Natural killer cell (primary cell): ENCODE measurements around the gene CNRIP1. TPM values are rescaled to one million over a fixed set of nuclear protein-coding genes. Genes with fewer than 3 reads are reported as not detected.

ENCODE experiments used
- ATAC-seq, 3 donors: fragments of 150-1000 bp in 2 of 3; fragments of 200-7000 bp in 1 of 3; cut with Tn5 transposase; 1 replicate in 1 of 3; 2 replicates in 2 of 3; pipeline ENCODE4 v1.10.0; 2021; ENCODE audit warnings: mild to moderate bottlenecking in 2 of 3, moderate library complexity in 2 of 3
- DNase-seq, 2 donors: peaks; one replicate each; pipeline versions ENCODE4 v3.0.0 to v3.0.0-alpha.2; 2013 to 2021; ENCODE audit warnings: mixed read lengths in 1 of 2
- H3K27ac ChIP-seq: one replicate; pipeline ENCODE4 v1.5.1; 2013; ENCODE audit warnings: mild to moderate bottlenecking, low read length
- H3K27me3 ChIP-seq: one replicate; pipeline ENCODE4 v1.6.1; 2013; ENCODE audit warnings: low read length; ENCODE audit not compliant: control insufficient read depth, insufficient read depth
- H3K36me3 ChIP-seq: one replicate; pipeline ENCODE4 v1.6.1; 2013; ENCODE audit warnings: low read length; ENCODE audit not compliant: control insufficient read depth, insufficient read depth
- H3K4me1 ChIP-seq: one replicate; pipeline ENCODE4 v1.6.1; 2013; ENCODE audit warnings: low read length; ENCODE audit not compliant: control insufficient read depth, insufficient read depth
- H3K4me3 ChIP-seq: one replicate; pipeline ENCODE4 v1.5.1; 2013; ENCODE audit warnings: low read length
- H3K9me3 ChIP-seq: one replicate; pipeline ENCODE4 v1.6.1; 2013; ENCODE audit warnings: low read length; ENCODE audit not compliant: control insufficient read depth, insufficient read depth
- H3K27ac Mint-ChIP-seq, 2 donors: one replicate each; pipeline ENCODE4 v1.8.0; 2022; ENCODE audit warnings: mild to moderate bottlenecking in 2 of 2, mixed read lengths in 2 of 2, moderate library complexity in 1 of 2
- H3K27me3 Mint-ChIP-seq, 2 donors: one replicate each; pipeline ENCODE4 v1.8.0; 2022; ENCODE audit warnings: low read depth in 2 of 2, mixed read lengths in 2 of 2
- H3K36me3 Mint-ChIP-seq: one replicate; pipeline ENCODE4 v1.8.0; 2022; ENCODE audit warnings: mixed read lengths
- H3K4me1 Mint-ChIP-seq, 2 donors: one replicate each; pipeline ENCODE4 v1.8.0; 2022; ENCODE audit warnings: mixed read lengths in 2 of 2
- H3K4me3 Mint-ChIP-seq: one replicate; pipeline ENCODE4 v1.8.0; 2022; ENCODE audit warnings: mild to moderate bottlenecking, moderate library complexity, mixed read lengths
- H3K9me3 Mint-ChIP-seq, 2 donors: one replicate each; pipeline ENCODE4 v1.8.0; 2022; ENCODE audit warnings: mixed read lengths in 2 of 2
- WGBS: methylation state at CpG from one replicate; pipeline ENCODE4 v1.1.7; 2013; ENCODE audit warnings: missing lambda C conversion rate; ENCODE audit not compliant: insufficient coverage; 5-methylcytosine and 5-hydroxymethylcytosine counted together
- intact Hi-C: fragments of 100-400 bp; cut with micrococcal nuclease; formaldehyde crosslinking; loops from one replicate; pipeline ENCODE4 v1.14.2; 2022
- total RNA-seq, 4 donors: library from RNA; stranded (reverse); fragments of 120-200 nt in 1 of 4; gene quantifications; one replicate each; pipeline versions ENCODE4 v1.2.3 to v1.2.4, GENCODE V29; 2013 to 2022
- TF ChIP-seq, protein P1 (sequence below): fragments of 200-600 bp; IDR thresholded peaks from one replicate; pipeline ENCODE4 v1.8.0; 2022; ENCODE audit warnings: antibody characterized with exemption

CNRIP1 gene, protein sequence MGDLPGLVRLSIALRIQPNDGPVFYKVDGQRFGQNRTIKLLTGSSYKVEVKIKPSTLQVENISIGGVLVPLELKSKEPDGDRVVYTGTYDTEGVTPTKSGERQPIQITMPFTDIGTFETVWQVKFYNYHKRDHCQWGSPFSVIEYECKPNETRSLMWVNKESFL
- total RNA-seq, result under 1 TPM in 2 of 3 donors, not detected in 1; 0.39 to 0.98 TPM
- total RNA-seq (2013), result not detected

DNA sequence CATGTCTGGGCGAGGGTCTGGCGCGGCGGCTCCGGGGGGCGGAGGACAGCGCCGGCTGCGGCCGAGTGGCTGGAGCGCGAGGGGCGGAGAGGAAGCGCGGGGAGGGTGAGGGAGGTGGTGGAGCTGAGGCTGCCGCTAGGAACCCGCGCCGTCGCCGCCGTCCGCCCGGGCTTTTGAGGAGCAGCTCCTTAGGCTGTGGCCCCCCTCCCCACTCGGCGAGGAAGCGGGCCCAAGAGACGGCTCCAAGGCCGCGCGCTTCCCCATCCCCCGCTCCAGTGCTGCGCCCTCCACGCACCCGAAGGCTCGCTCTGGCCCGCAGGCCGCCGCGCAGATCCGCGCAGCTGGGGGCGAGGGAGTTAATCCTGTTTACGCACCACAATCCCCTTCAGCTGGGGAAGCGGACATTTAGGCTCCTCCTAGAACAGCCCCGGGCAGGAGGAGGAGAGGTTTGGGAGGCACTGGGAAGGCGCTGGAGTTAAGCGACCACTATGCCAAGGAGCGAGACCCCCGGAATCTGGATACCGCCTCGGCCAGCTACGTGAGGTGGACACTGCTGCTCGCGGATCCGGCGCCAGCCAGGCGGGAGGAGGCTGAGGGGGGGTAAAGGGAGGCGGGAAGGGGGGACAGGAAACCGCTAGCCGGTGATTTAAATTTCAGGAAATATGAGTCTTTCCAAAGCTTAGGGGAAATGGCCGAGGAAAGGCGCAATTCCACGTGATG is at the start of gene CNRIP1:
Gene CNRIP1 (minus strand): TSS at position 552 of the 720 bp plus-strand sequence. CDS start 549 bp downstream, at position 3.
- Mint-ChIP-seq H3K36me3 (no peaks in the 10 kb centered on the region), H3K27me3 (peaks cover 31 to 35% of the 10 kb centered on the region in 2 donors), H3K4me1 (peaks cover 6 to 21% of the 10 kb centered on the region in 2 donors), H3K4me3 (peak within 1 kb of the TSS; percentile 87), H3K27ac (peak within 1 kb of the TSS in 1 of 2 donors; percentile 40), H3K9me3 (no peaks in the 10 kb centered on the region)
- H3K4me3 ChIP-seq, result peak within 1 kb of the TSS; percentile 17
- no peaks in the 10 kb centered on the region for H3K9me3 ChIP-seq
- H3K4me1 ChIP-seq, result peaks cover 18% of the 10 kb centered on the region
- peak; percentile 61 to 74 (median 74) for ATAC-seq
- peak; percentile 10 to 17 for DNase-seq
- no peak within 1 kb of the TSS for H3K27ac ChIP-seq
- peaks cover 23% of the 10 kb centered on the region for H3K27me3 ChIP-seq
- TF ChIP-seq, protein P1, sequence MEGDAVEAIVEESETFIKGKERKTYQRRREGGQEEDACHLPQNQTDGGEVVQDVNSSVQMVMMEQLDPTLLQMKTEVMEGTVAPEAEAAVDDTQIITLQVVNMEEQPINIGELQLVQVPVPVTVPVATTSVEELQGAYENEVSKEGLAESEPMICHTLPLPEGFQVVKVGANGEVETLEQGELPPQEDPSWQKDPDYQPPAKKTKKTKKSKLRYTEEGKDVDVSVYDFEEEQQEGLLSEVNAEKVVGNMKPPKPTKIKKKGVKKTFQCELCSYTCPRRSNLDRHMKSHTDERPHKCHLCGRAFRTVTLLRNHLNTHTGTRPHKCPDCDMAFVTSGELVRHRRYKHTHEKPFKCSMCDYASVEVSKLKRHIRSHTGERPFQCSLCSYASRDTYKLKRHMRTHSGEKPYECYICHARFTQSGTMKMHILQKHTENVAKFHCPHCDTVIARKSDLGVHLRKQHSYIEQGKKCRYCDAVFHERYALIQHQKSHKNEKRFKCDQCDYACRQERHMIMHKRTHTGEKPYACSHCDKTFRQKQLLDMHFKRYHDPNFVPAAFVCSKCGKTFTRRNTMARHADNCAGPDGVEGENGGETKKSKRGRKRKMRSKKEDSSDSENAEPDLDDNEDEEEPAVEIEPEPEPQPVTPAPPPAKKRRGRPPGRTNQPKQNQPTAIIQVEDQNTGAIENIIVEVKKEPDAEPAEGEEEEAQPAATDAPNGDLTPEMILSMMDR, result no peak
- intact Hi-C loops, result no loop called here
- WGBS, result under 1% methylated on average over 63 of the region's 64 CpGs
- H3K36me3 ChIP-seq, result no peaks in the 10 kb centered on the region

DNA sequence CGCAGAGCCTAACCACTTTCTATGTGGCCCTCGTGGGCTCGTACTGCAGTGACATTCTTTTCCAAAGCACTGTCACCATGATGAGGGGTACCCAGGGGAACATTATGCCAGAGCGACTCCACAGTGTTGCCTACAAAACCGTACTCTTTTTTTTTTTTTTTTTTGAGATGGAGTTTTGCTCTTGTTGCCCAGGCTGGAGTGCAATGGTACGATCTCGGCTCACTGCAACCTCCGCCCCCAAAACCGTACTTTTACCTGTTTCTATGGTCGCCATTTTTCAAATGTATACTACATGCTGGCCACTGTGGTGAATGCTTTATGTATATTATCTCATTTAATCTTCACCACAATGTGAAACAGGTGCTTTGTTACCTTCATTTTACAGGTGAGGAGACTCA is 49.6 kb upstream of the CNRIP1 start:
- H3K27ac ChIP-seq, result peak overlapping the region; percentile 58
- TF ChIP-seq, protein P1, result no peak
- no peaks in the 10 kb centered on the region for H3K27me3 Mint-ChIP-seq
- intact Hi-C loops, result loop anchor here (5.0 to 10.0 kb wide), 3 partner anchors 117 to 398 kb away; partner anchors contain the start of gene PPP3R1
- H3K9me3 Mint-ChIP-seq, result no peaks in the 10 kb centered on the region
- H3K9me3 ChIP-seq, result no peaks in the 10 kb centered on the region
- H3K4me1 ChIP-seq, result peaks cover 47% of the 10 kb centered on the region
- peak overlapping the region; percentile 80 for H3K4me3 ChIP-seq
- H3K36me3 Mint-ChIP-seq, result peaks cover 26% of the 10 kb centered on the region
- no peak for DNase-seq
- 53% methylated on average over 4 of the region's 10 CpGs for WGBS
- ATAC-seq, result no peak
- H3K4me1 Mint-ChIP-seq, result peaks cover 89 to 90% of the 10 kb centered on the region in 2 donors
- peak overlapping the region; percentile 94 for H3K4me3 Mint-ChIP-seq
- no peaks in the 10 kb centered on the region for H3K27me3 ChIP-seq
- peak overlapping the region; percentile 95 to 97 for H3K27ac Mint-ChIP-seq
- H3K36me3 ChIP-seq, result peaks cover 38% of the 10 kb centered on the region

DNA sequence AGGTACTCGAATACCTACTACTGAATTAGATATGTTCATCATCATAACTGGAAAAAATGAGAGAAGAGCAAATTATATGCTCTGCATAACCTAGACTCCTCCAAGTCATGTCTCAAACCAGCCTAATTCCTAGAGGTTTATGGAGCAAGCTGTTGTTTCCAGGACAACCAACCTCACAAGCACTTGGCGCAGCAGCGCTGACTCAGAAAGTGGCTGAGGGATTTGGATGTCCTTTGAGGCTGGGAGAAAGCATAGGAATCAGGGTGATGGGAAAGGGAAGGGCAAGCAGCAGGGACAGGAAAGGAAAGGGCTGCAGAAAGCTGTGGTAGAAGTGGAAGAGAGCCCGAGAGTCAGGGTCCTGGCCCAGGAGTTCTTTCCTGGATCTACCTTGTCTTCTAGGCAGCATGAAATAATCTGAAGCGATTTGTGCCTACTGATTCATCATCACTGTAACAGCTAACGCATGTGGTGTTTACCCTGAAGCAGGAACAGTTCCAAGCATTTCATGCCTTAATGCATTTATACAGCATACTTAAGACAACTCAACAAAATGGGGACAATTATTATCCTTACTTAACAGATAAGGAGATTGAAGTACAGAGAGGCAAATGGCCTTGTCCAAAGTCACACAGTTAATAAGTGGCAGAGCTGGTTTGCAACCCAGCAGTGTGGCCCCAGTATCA is 49.0 kb upstream of the CNRIP1 start:
- Histone ChIP-seq H3K36me3 (peaks cover 35% of the 10 kb centered on the region), H3K27ac (peak overlapping the region; percentile 58), H3K27me3 (no peaks in the 10 kb centered on the region), H3K9me3 (no peaks in the 10 kb centered on the region), H3K4me1 (peaks cover 53% of the 10 kb centered on the region), H3K4me3 (peak overlapping the region; percentile 80)
- H3K4me1 Mint-ChIP-seq, result peaks cover 89 to 90% of the 10 kb centered on the region in 2 donors
- ATAC-seq (peak in 1 of 3 donors; percentile 16), DNase-seq (no peak)
- TF ChIP-seq, protein P1, result no peak
- peaks cover 26% of the 10 kb centered on the region for H3K36me3 Mint-ChIP-seq
- intact Hi-C loops, result loop anchor here (5.0 to 10.0 kb wide), 3 partner anchors 116 to 399 kb away; partner anchors contain the start of gene PPP3R1
- H3K9me3 Mint-ChIP-seq, result no peaks in the 10 kb centered on the region
- H3K4me3 Mint-ChIP-seq, result peak overlapping the region; percentile 94
- H3K27ac Mint-ChIP-seq, result peak overlapping the region; percentile 95 to 97
- 51% methylated on average over 5 of the region's 6 CpGs for WGBS
- H3K27me3 Mint-ChIP-seq, result no peaks in the 10 kb centered on the region
